ENCODE data around the gene ELK4.

ELK4 gene

GRCh38 chr1:205627956-205628355 lies 3.9 kb downstream of the ELK4 start:
- Histone ChIP-seq H3K4me1 (ENCODE audit: control insufficient read depth in 1 of 2, insufficient read depth in 2 of 2, low read length in 2 of 2) (peaks cover 0 to 2% of the 10 kb centered on the region in 2 experiments), H3K14ac (ENCODE audit: low read length) (no peak overlapping the region), H3K79me1 (ENCODE audit: low read length) (peaks cover 8% of the 10 kb centered on the region), H3K36me3 (ENCODE audit: control insufficient read depth in 1 of 2, insufficient read depth in 2 of 2, low read length in 2 of 2) (peaks cover 3 to 5% of the 10 kb centered on the region in 2 experiments), H2BK5ac (ENCODE audit: low read depth, low read length, poor library complexity) (no peak overlapping the region), H2AK5ac (ENCODE audit: low read length) (no peak overlapping the region), H3K4me3 (ENCODE audit: low read depth, low read length) (no peak overlapping the region), H2BK120ac (ENCODE audit: insufficient read depth, low read length, poor library complexity) (no peak overlapping the region), H2BK12ac (ENCODE audit: low read length) (no peak overlapping the region), H3K23ac (ENCODE audit: low read length) (no peak overlapping the region), H4K8ac (ENCODE audit: low read depth, low read length) (no peak overlapping the region), H3K9me3 (ENCODE audit: insufficient read depth, low read depth, low read length) (no peaks in the 10 kb centered on the region), H4K12ac (ENCODE audit: low read depth, low read length) (no peak overlapping the region), H3K4ac (ENCODE audit: low read depth, low read length) (peak overlapping the region; percentile 66), H3K9ac (ENCODE audit: low read length) (no peak overlapping the region), H4K91ac (ENCODE audit: low read depth, low read length) (no peak overlapping the region), H2AFZ (ENCODE audit: insufficient read depth, low read length, poor library complexity) (no peak overlapping the region), H3K27me3 (ENCODE audit: insufficient read depth, low read length) (no peaks in the 10 kb centered on the region), H3K27ac (ENCODE audit: low read depth, low read length) (no peak overlapping the region), H3K4me2 (ENCODE audit: low read length) (no peak overlapping the region), H3K18ac (ENCODE audit: low read length) (no peak overlapping the region), H3K79me2 (ENCODE audit: control insufficient read depth, insufficient read depth, low read length, poor library complexity) (peaks cover 14% of the 10 kb centered on the region)
- no peak for DNase-seq
- WGBS (ENCODE audit: extremely low coverage, insufficient coverage, insufficient read length): no CpG with 5 or more reads among the region's 8 CpGs

- no peak for DNase-seq
- Histone ChIP-seq H3K9me3 (ENCODE audit: insufficient read depth, low read depth, low read length) (no peaks in the 10 kb centered on the region), H3K4me1 (ENCODE audit: control insufficient read depth in 1 of 2, insufficient read depth in 2 of 2, low read length in 2 of 2) (peaks cover 0 to 2% of the 10 kb centered on the region in 2 experiments), H2AK5ac (ENCODE audit: low read length) (no peak overlapping the region), H3K36me3 (ENCODE audit: control insufficient read depth in 1 of 2, insufficient read depth in 2 of 2, low read length in 2 of 2) (peaks cover 6 to 8% of the 10 kb centered on the region in 2 experiments), H3K18ac (ENCODE audit: low read length) (no peak overlapping the region), H2BK12ac (ENCODE audit: low read length) (no peak overlapping the region), H2AFZ (ENCODE audit: insufficient read depth, low read length, poor library complexity) (no peak overlapping the region), H3K27me3 (ENCODE audit: insufficient read depth, low read length) (no peaks in the 10 kb centered on the region), H3K27ac (ENCODE audit: low read depth, low read length) (no peak overlapping the region), H3K79me1 (ENCODE audit: low read length) (peaks cover 2% of the 10 kb centered on the region), H3K4ac (ENCODE audit: low read depth, low read length) (peak overlapping the region; percentile 31), H2BK120ac (ENCODE audit: insufficient read depth, low read length, poor library complexity) (no peak overlapping the region), H3K9ac (ENCODE audit: low read length) (no peak overlapping the region), H3K4me2 (ENCODE audit: low read length) (no peak overlapping the region), H3K4me3 (ENCODE audit: low read depth, low read length) (no peak overlapping the region), H4K8ac (ENCODE audit: low read depth, low read length) (no peak overlapping the region), H3K14ac (ENCODE audit: low read length) (no peak overlapping the region), H3K23ac (ENCODE audit: low read length) (no peak overlapping the region), H2BK5ac (ENCODE audit: low read depth, low read length, poor library complexity) (no peak overlapping the region), H3K79me2 (ENCODE audit: control insufficient read depth, insufficient read depth, low read length, poor library complexity) (peaks cover 8% of the 10 kb centered on the region), H4K12ac (ENCODE audit: low read depth, low read length) (no peak overlapping the region), H4K91ac (ENCODE audit: low read depth, low read length) (no peak overlapping the region)
- WGBS (ENCODE audit: extremely low coverage, insufficient coverage, insufficient read length): no CpG with 5 or more reads among the region's 3 CpGs
Measured at GRCh38 chr1:205626216-205626615, 5.6 kb downstream of the ELK4 start.

GRCh38 chr1:205623646-205624045 lies 8.2 kb downstream of the ELK4 start:
- H3K36me3 ChIP-seq (ENCODE audit: control insufficient read depth in 1 of 2, insufficient read depth in 2 of 2, low read length in 2 of 2): peaks cover 15 to 17% of the 10 kb centered on the region in 2 experiments
- H3K27me3 ChIP-seq (ENCODE audit: insufficient read depth, low read length): no peaks in the 10 kb centered on the region
- no peak overlapping the region for H3K4ac ChIP-seq (ENCODE audit: low read depth, low read length)
- H3K27ac ChIP-seq (ENCODE audit: low read depth, low read length): no peak overlapping the region
- H4K8ac ChIP-seq (ENCODE audit: low read depth, low read length): no peak overlapping the region
- no peak overlapping the region for H2BK120ac ChIP-seq (ENCODE audit: insufficient read depth, low read length, poor library complexity)
- H3K79me2 ChIP-seq (ENCODE audit: control insufficient read depth, insufficient read depth, low read length, poor library complexity): no peaks in the 10 kb centered on the region
- DNase-seq: no peak
- H3K14ac ChIP-seq (ENCODE audit: low read length): no peak overlapping the region
- H2BK5ac ChIP-seq (ENCODE audit: low read depth, low read length, poor library complexity): no peak overlapping the region
- WGBS (ENCODE audit: extremely low coverage, insufficient coverage, insufficient read length): no CpG with 5 or more reads among the region's 4 CpGs
- no peak overlapping the region for H3K18ac ChIP-seq (ENCODE audit: low read length)
- no peak overlapping the region for H2AK5ac ChIP-seq (ENCODE audit: low read length)
- no peak overlapping the region for H4K91ac ChIP-seq (ENCODE audit: low read depth, low read length)
- no peak overlapping the region for H3K23ac ChIP-seq (ENCODE audit: low read length)
- H3K4me1 ChIP-seq (ENCODE audit: control insufficient read depth in 1 of 2, insufficient read depth in 2 of 2, low read length in 2 of 2): no peaks in the 10 kb centered on the region
- no peak overlapping the region for H4K12ac ChIP-seq (ENCODE audit: low read depth, low read length)
- H3K9ac ChIP-seq (ENCODE audit: low read length): no peak overlapping the region
- H3K9me3 ChIP-seq (ENCODE audit: insufficient read depth, low read depth, low read length): no peaks in the 10 kb centered on the region
- H3K79me1 ChIP-seq (ENCODE audit: low read length): no peaks in the 10 kb centered on the region
- H3K4me3 ChIP-seq (ENCODE audit: low read depth, low read length): no peak overlapping the region
- no peak overlapping the region for H2BK12ac ChIP-seq (ENCODE audit: low read length)
- no peak overlapping the region for H3K4me2 ChIP-seq (ENCODE audit: low read length)
- H2AFZ ChIP-seq (ENCODE audit: insufficient read depth, low read length, poor library complexity): no peak overlapping the region

DNA sequence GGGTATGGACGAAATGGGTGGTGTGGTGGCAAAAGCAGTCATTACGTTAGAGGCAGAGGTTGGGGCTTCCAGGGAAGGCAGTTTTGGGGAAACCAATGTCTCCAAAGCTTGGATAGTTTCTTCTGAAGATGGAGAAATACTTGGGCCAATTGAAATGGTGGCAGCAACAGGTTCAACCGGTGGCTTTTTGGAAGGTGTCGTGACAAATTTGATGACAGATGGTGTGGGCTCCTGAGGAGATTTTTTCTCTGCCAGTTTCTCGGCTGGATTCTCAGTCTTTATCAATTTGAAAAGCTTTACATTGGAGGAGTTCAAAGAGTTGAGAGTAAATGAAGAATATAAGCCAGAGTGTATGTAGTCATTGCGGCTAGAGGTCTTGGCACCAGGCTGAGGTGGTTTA lies 11.5 kb downstream of the ELK4 start:
- H3K27me3 ChIP-seq (ENCODE audit: insufficient read depth, low read length): no peaks in the 10 kb centered on the region
- no peak overlapping the region for H3K4me3 ChIP-seq (ENCODE audit: low read depth, low read length)
- no peak overlapping the region for H3K27ac ChIP-seq (ENCODE audit: low read depth, low read length)
- H3K36me3 ChIP-seq (ENCODE audit: control insufficient read depth in 1 of 2, insufficient read depth in 2 of 2, low read length in 2 of 2): peaks cover 23% of the 10 kb centered on the region in 2 experiments
- no peak overlapping the region for H3K18ac ChIP-seq (ENCODE audit: low read length)
- H4K91ac ChIP-seq (ENCODE audit: low read depth, low read length): no peak overlapping the region
- no peak overlapping the region for H3K4me2 ChIP-seq (ENCODE audit: low read length)
- H3K14ac ChIP-seq (ENCODE audit: low read length): no peak overlapping the region
- no peak for DNase-seq
- no peak overlapping the region for H2BK120ac ChIP-seq (ENCODE audit: insufficient read depth, low read length, poor library complexity)
- no peak overlapping the region for H3K23ac ChIP-seq (ENCODE audit: low read length)
- no peak overlapping the region for H3K9ac ChIP-seq (ENCODE audit: low read length)
- no peak overlapping the region for H4K12ac ChIP-seq (ENCODE audit: low read depth, low read length)
- H4K8ac ChIP-seq (ENCODE audit: low read depth, low read length): no peak overlapping the region
- H3K9me3 ChIP-seq (ENCODE audit: insufficient read depth, low read depth, low read length): no peaks in the 10 kb centered on the region
- H2AK5ac ChIP-seq (ENCODE audit: low read length): no peak overlapping the region
- no peak overlapping the region for H2AFZ ChIP-seq (ENCODE audit: insufficient read depth, low read length, poor library complexity)
- H3K4me1 ChIP-seq (ENCODE audit: control insufficient read depth in 1 of 2, insufficient read depth in 2 of 2, low read length in 2 of 2): no peaks in the 10 kb centered on the region
- no peaks in the 10 kb centered on the region for H3K79me2 ChIP-seq (ENCODE audit: control insufficient read depth, insufficient read depth, low read length, poor library complexity)
- H3K4ac ChIP-seq (ENCODE audit: low read depth, low read length): no peak overlapping the region
- no peak overlapping the region for H2BK5ac ChIP-seq (ENCODE audit: low read depth, low read length, poor library complexity)
- no CpG with 5 or more reads among the region's 6 CpGs for WGBS (ENCODE audit: extremely low coverage, insufficient coverage, insufficient read length)
- H2BK12ac ChIP-seq (ENCODE audit: low read length): no peak overlapping the region
- H3K79me1 ChIP-seq (ENCODE audit: low read length): no peaks in the 10 kb centered on the region

All from trophoblast cell (in vitro differentiated cells and primary cell).